Kidney (tissue), 14 donors: ENCODE measurements around the gene PPFIA1. TPM values are rescaled to one million over a fixed set of nuclear protein-coding genes. Genes with fewer than 3 reads are reported as not detected.

ENCODE experiments used
- DNase-seq, 5 donors: peaks; one replicate each; pipeline ENCODE4 v3.0.0-alpha.2; 2013 to 2020
- FAIRE-seq: peaks from 2 replicates; lab custom pipeline; 2012; peaks lifted over from hg19 to GRCh38; lab: Jason Lieb, UNC
- H3K27ac ChIP-seq, 2 donors: one replicate each; pipeline ENCODE4 v1.7.0; 2013; ENCODE audit warnings: low read depth in 2 of 2, low read length in 2 of 2, inconsistent platforms in 1 of 2
- H3K27me3 ChIP-seq: one replicate; pipeline ENCODE4 v1.7.1; 2013; ENCODE audit warnings: low read length, inconsistent platforms; ENCODE audit not compliant: control insufficient read depth, insufficient read depth
- H3K36me3 ChIP-seq, 3 donors: one replicate each; pipeline versions ENCODE4 v1.7.0 to v1.7.1; 2013; ENCODE audit warnings: low read length in 3 of 3, control low read depth in 1 of 3, inconsistent platforms in 1 of 3; ENCODE audit not compliant: insufficient read depth in 3 of 3, control insufficient read depth in 2 of 3
- H3K4me1 ChIP-seq, 3 donors: one replicate each; pipeline versions ENCODE4 v1.7.0 to v1.7.1; 2013; ENCODE audit warnings: low read length in 3 of 3, inconsistent platforms in 1 of 3, low read depth in 1 of 3; ENCODE audit not compliant: control insufficient read depth in 2 of 3, insufficient read depth in 2 of 3
- H3K4me3 ChIP-seq, 3 donors: one replicate each; pipeline versions ENCODE4 v1.7.0 to v1.8.1; 2013; ENCODE audit warnings: low read length in 3 of 3, control low read depth in 1 of 3, inconsistent platforms in 1 of 3
- H3K9ac ChIP-seq, 3 donors: one replicate each; pipeline versions ENCODE4 v1.7.0 to v1.7.1; 2013; ENCODE audit warnings: low read length in 3 of 3, control low read depth in 1 of 3, inconsistent platforms in 1 of 3
- H3K9me3 ChIP-seq, 3 donors: one replicate each; pipeline versions ENCODE4 v1.7.0 to v1.7.1; 2013; ENCODE audit warnings: low read length in 3 of 3, control low read depth in 1 of 3, inconsistent platforms in 1 of 3; ENCODE audit not compliant: control insufficient read depth in 2 of 3, insufficient read depth in 1 of 3
- CTCF ChIP-seq: IDR thresholded peaks from 3 replicates; pipeline ENCODE4 v1.5.1; 2012; ENCODE audit warnings: mild to moderate bottlenecking, moderate library complexity, borderline replicate concordance; ENCODE audit not compliant: insufficient read depth; ENCODE audit errors: extremely low read depth
- intact Hi-C: fragments of 100-400 bp; cut with DNase I; formaldehyde crosslinking; loops from one replicate; pipeline ENCODE4 v1.11.1; 2022
- polyA plus RNA-seq: library from polyadenylated mRNA; stranded (reverse); fragments of 350-450 nt; fragmentation: Illumina TruSeq; extraction: RNeasy Lipid Tissue Mini Kit (QIAGEN cat#74804); gene quantifications from one replicate; pipeline ENCODE4 v1.2.3, GENCODE V29; 2014; ENCODE audit warnings: low read depth, low replicate concordance; ENCODE audit not compliant: insufficient read depth
- total RNA-seq: library from RNA; stranded (reverse); fragmentation: NEBNext Ultra II Directional; extraction: Animal tissue kit (Norgen Biotek cat#: 25700); gene quantifications from one replicate; pipeline ENCODE4 v1.2.1, GENCODE V29; 2021
- donor health status: control.
- donor health status: control.
- donor health status: control.
- donor health status: control.
- donor health status: control.
- donor health status: DM: yes; HTN: yes; CAD: no.
- donor health status: Normal renal cell carcinoma (clear cell type).

The PPFIA1 gene
- total and polyA plus RNA-seq, 2 donors from 2014 or later, result 19.1 to 53.0 TPM

- Histone ChIP-seq H3K4me1 (peaks cover 0 to 4% (median 4%) of the 10 kb centered on the region in 3 donors), H3K36me3 (no peaks in the 10 kb centered on the region), H3K9me3 (no peaks in the 10 kb centered on the region), H3K9ac (no peak overlapping the region), H3K27ac (no peak overlapping the region), H3K27me3 (no peaks in the 10 kb centered on the region), H3K4me3 (no peak overlapping the region)
- no peak for FAIRE-seq
- intact Hi-C loops, result no loop called here
- peak in 4 of 5 donors; percentile 17 to 51 (median 40) for DNase-seq
- no peak for TF ChIP-seq CTCF
Measured at GRCh38 chr11:70312401-70313357, 42.2 kb downstream of the PPFIA1 start.

DNA sequence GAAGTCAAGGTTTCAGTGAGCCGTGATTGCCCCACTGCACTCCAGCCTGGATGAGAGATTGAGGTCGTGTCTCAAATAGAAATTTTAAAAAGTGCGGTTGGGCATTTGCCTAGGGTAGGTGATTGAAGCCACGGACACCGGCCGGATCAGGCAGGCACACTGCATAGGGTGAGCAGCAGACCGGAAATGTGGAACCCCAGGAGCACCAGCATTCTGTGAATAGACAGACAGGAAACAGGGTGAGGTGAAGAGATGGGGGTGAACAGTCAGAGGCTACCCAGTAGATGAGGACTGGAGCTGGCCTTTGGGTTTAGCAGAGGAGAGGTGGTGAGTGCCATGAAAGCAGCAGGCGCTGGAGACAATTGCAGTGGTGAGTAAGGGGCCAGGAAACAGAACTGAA, 43.5 kb downstream of the PPFIA1 start:
- intact Hi-C loops, result no loop called here
- Histone ChIP-seq H3K27me3 (no peaks in the 10 kb centered on the region), H3K9ac (no peak overlapping the region), H3K27ac (no peak overlapping the region), H3K4me1 (peaks cover 0 to 4% (median 4%) of the 10 kb centered on the region in 3 donors), H3K9me3 (no peaks in the 10 kb centered on the region), H3K4me3 (no peak overlapping the region), H3K36me3 (no peaks in the 10 kb centered on the region)
- DNase-seq, result no peak
- FAIRE-seq, result no peak
- no peak for TF ChIP-seq CTCF

DNA sequence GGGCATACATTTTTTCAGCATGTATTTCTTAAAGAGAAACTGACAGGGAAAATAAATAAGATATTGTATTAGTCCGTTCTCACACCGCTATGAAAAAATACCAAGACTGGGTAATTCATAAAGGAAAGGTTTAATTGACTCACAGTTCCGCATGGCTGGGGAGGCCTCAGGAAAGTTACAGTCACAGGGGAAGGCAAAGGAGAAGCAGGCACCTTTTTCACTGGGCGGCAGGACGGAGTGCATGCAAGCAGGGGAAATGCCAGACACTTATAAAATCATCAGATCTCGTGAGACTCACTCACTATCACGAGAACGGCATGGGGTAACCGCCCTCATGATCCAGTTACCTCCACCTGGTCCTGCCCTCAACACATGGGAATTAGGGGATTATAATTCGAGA, 44.2 kb downstream of the PPFIA1 start:
- H3K27me3 ChIP-seq, result no peaks in the 10 kb centered on the region
- H3K4me1 ChIP-seq, result peaks cover 0 to 4% (median 4%) of the 10 kb centered on the region in 3 donors
- H3K9ac ChIP-seq, result no peak overlapping the region
- DNase-seq, result no peak
- intact Hi-C loops, result no loop called here
- H3K4me3 ChIP-seq, result no peak overlapping the region
- H3K27ac ChIP-seq, result no peak overlapping the region
- no peak for FAIRE-seq
- no peaks in the 10 kb centered on the region for H3K9me3 ChIP-seq
- no peaks in the 10 kb centered on the region for H3K36me3 ChIP-seq
- TF ChIP-seq CTCF, result no peak
